ENCODE results near the gene LMTK2.
"Not testable (repeated sequence)": the region's sequence is repeated elsewhere in the genome, so short reads cannot be mapped to it uniquely, and the experiment has no call there.

LMTK2 gene

GRCh38 chr7:98205162-98205845 lies 98.6 kb downstream of the LMTK2 start:
- DNase-seq: no peak

GRCh38 chr7:98206451-98207330 lies 100.0 kb downstream of the LMTK2 start:
- no peak for DNase-seq

- DNase-seq: no peak
These were observed 102.7 kb downstream of the LMTK2 start for GRCh38 chr7:98209166-98209920.

- DNase-seq: no peak
These were observed 104.0 kb downstream of the LMTK2 start for GRCh38 chr7:98210513-98211220.

- peak; percentile 33 for DNase-seq
These were observed 104.6 kb downstream of the LMTK2 start, which contains the start of gene BHLHA15 for GRCh38 chr7:98211221-98211675. Gene BHLHA15 (plus strand): TSS chr7:98211439. CDS start chr7:98212310, 871 bp downstream.

- DNase-seq: no peak
These were observed 105.2 kb downstream of the LMTK2 start for GRCh38 chr7:98211676-98212531.

GRCh38 chr7:98212532-98213041 lies 105.9 kb downstream of the LMTK2 start:
- DNase-seq: no peak

GRCh38 chr7:98213296-98213887 lies 106.7 kb downstream of the LMTK2 start:
- DNase-seq: no peak

GRCh38 chr7:98213888-98214810 lies 107.5 kb downstream of the LMTK2 start:
- DNase-seq: no peak

GRCh38 chr7:98214811-98215321 lies 108.2 kb downstream of the LMTK2 start:
- DNase-seq: no peak

- DNase-seq: no peak
These were observed 109.2 kb downstream of the LMTK2 start for GRCh38 chr7:98215561-98216495.

GRCh38 chr7:98216941-98217622 lies 110.4 kb downstream of the LMTK2 start:
- no peak for DNase-seq

GRCh38 chr7:98217623-98218582 lies 111.2 kb downstream of the LMTK2 start:
- DNase-seq: no peak

GRCh38 chr7:98219382-98219781 lies 112.7 kb downstream of the LMTK2 start:
- DNase-seq: not testable (repeated sequence)

- DNase-seq: no peak
These were observed 115.2 kb downstream of the LMTK2 start for GRCh38 chr7:98221611-98222532.

Data from CD4-positive, alpha-beta T cell treated with Interleukin-1 beta for 1 hour (primary cell).